ENCODE measurements around the gene ARSG. TPM values are rescaled to one million over a fixed set of nuclear protein-coding genes. Genes with fewer than 3 reads are reported as not detected.

ARSG gene
- total RNA-seq, 2 donors from 2014 or later = 4.4 to 14.1 TPM

DNA sequence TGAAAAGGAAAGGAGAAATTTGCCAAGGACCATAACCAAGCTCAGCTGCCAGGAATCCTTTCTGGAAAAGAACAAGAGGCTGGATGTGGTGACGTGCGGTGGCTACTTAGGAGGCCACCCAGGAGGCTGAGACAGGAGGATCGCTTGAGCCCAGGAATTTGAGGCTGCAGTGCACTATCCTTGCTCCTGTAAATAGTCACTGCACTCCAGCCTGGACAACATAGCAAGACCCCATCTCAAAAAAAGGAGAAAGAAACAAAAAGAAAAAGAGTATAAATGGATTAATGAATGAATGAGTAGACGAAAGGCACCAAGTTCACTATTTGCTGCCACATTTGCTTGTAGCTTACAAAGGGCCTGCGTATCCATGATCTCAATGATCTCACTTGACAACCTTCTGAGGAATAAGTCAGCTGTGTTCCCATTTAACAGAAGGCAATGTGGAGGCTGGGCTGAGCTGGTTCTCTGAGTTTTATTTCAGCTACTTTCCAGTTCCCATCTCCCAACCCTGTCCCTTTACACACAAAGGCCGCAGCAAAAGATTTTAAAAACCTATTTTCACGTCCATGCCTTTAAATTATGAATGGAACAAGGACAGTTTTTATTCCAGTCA is 29.8 kb downstream of the ARSG start:
- H3K27ac ChIP-seq (ENCODE audit: low read depth, low read length) = no peak overlapping the region
- WGBS, 2 experiments (ENCODE audit: insufficient coverage in 1 of 2, insufficient read length in 1 of 2) = 95 to 96% methylated on average over 6 to 7 of the region's 7 CpGs

DNA sequence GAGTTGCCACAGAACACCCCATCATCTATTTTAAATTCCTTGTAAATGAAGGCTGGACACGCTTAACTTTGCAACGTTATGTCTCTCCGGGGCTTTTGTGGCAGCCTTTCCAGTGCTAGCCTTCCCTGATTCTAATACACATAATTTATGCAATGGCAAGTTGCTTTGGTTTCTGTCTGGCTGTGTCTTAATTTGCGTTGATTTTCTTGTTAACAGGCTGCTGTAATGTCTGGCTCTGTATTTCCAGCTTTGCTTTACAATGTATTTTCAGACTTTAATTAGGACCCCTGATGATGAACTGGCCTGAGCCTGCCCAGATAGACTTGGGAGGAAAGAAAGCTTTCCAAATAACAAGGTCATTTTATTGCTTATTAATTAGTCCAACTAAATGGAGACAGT is 30.3 kb downstream of the ARSG start:
- H3K36me3 ChIP-seq (ENCODE audit: control insufficient read depth, insufficient read depth, low read length) = no peaks in the 10 kb centered on the region
- peaks cover 12% of the 10 kb centered on the region for H3K4me1 ChIP-seq (ENCODE audit: control insufficient read depth, insufficient read depth, low read length)
- peaks cover 24% of the 10 kb centered on the region for H3K27me3 Mint-ChIP-seq (ENCODE audit: insufficient read depth)
- H3K9ac ChIP-seq (ENCODE audit: extremely low read depth, low read length, poor library complexity, severe bottlenecking) = no peak overlapping the region
- no peak overlapping the region for H3K27ac ChIP-seq (ENCODE audit: low read depth, low read length)
- peaks cover 31% of the 10 kb centered on the region for H3K9me3 Mint-ChIP-seq
- TF ChIP-seq, protein P1, sequence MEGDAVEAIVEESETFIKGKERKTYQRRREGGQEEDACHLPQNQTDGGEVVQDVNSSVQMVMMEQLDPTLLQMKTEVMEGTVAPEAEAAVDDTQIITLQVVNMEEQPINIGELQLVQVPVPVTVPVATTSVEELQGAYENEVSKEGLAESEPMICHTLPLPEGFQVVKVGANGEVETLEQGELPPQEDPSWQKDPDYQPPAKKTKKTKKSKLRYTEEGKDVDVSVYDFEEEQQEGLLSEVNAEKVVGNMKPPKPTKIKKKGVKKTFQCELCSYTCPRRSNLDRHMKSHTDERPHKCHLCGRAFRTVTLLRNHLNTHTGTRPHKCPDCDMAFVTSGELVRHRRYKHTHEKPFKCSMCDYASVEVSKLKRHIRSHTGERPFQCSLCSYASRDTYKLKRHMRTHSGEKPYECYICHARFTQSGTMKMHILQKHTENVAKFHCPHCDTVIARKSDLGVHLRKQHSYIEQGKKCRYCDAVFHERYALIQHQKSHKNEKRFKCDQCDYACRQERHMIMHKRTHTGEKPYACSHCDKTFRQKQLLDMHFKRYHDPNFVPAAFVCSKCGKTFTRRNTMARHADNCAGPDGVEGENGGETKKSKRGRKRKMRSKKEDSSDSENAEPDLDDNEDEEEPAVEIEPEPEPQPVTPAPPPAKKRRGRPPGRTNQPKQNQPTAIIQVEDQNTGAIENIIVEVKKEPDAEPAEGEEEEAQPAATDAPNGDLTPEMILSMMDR (conservative IDR thresholded peaks at IDR 0.05) = no peak
- no peaks in the 10 kb centered on the region for H3K36me3 Mint-ChIP-seq (ENCODE audit: low read depth)
- peaks cover 35% of the 10 kb centered on the region for H3K4me1 Mint-ChIP-seq
- DNase-seq = no peak
- no peak overlapping the region for H3K4me3 ChIP-seq (ENCODE audit: low read length)
- H3K27me3 ChIP-seq (ENCODE audit: control insufficient read depth, insufficient read depth, low read length, poor library complexity, severe bottlenecking) = peaks cover 4% of the 10 kb centered on the region
- 86% methylated on average over 4 of the region's 4 CpGs; no CpG with 5 or more reads in 1 of the 2 experiments for WGBS, 2 experiments (ENCODE audit: insufficient coverage in 1 of 2, insufficient read length in 1 of 2)
- no peak overlapping the region for H3K27ac Mint-ChIP-seq
- H3K9me3 ChIP-seq (ENCODE audit: control insufficient read depth, low read length) = peaks cover 23% of the 10 kb centered on the region
- H3K4me3 Mint-ChIP-seq = no peak overlapping the region

More for the DNA sequence above, 29.8 kb downstream of the ARSG start:
- Histone ChIP-seq H3K4me1 (ENCODE audit: control insufficient read depth, insufficient read depth, low read length) (peaks cover 12% of the 10 kb centered on the region), H3K9ac (ENCODE audit: extremely low read depth, low read length, poor library complexity, severe bottlenecking) (no peak overlapping the region), H3K27me3 (ENCODE audit: control insufficient read depth, insufficient read depth, low read length, poor library complexity, severe bottlenecking) (peaks cover 4% of the 10 kb centered on the region), H3K4me3 (ENCODE audit: low read length) (no peak overlapping the region), H3K36me3 (ENCODE audit: control insufficient read depth, insufficient read depth, low read length) (no peaks in the 10 kb centered on the region), H3K9me3 (ENCODE audit: control insufficient read depth, low read length) (peaks cover 23% of the 10 kb centered on the region)
- H3K27me3 Mint-ChIP-seq (ENCODE audit: insufficient read depth) = peaks cover 26% of the 10 kb centered on the region
- no peak for DNase-seq
- no peak overlapping the region for H3K27ac Mint-ChIP-seq
- H3K4me3 Mint-ChIP-seq = no peak overlapping the region
- H3K9me3 Mint-ChIP-seq = peaks cover 31% of the 10 kb centered on the region
- no peaks in the 10 kb centered on the region for H3K36me3 Mint-ChIP-seq (ENCODE audit: low read depth)
- H3K4me1 Mint-ChIP-seq = peaks cover 35% of the 10 kb centered on the region
- TF ChIP-seq, protein P1 (conservative IDR thresholded peaks at IDR 0.05) = no peak

DNA sequence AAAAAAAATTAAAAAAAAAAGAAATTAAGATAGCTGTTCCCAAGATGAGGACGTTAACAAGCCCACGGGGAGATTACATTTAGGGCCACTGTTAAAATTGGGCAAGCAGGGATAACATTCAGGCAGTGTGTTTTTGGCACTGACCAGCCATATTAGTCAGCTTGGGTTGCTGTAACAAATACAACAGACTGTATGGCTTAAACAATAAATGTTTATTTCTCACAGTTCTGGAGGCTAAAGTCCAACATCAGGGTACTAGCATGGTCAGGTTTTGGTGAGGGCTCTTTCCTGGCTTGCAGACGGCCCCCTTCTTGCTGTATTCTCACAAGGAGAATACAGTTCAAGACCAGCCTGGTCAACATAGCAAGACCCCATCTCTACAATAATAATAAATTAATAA is 31.3 kb downstream of the ARSG start:
- Histone ChIP-seq H3K9me3 (ENCODE audit: control insufficient read depth, low read length) (peaks cover 31% of the 10 kb centered on the region), H3K36me3 (ENCODE audit: control insufficient read depth, insufficient read depth, low read length) (no peaks in the 10 kb centered on the region), H3K4me1 (ENCODE audit: control insufficient read depth, insufficient read depth, low read length) (peaks cover 12% of the 10 kb centered on the region), H3K4me3 (ENCODE audit: low read length) (no peak overlapping the region), H3K27me3 (ENCODE audit: control insufficient read depth, insufficient read depth, low read length, poor library complexity, severe bottlenecking) (peaks cover 12% of the 10 kb centered on the region), H3K9ac (ENCODE audit: extremely low read depth, low read length, poor library complexity, severe bottlenecking) (no peak overlapping the region), H3K27ac (ENCODE audit: low read depth, low read length) (no peak overlapping the region)
- Mint-ChIP-seq H3K4me1 (peaks cover 24% of the 10 kb centered on the region), H3K27ac (no peak overlapping the region), H3K4me3 (no peak overlapping the region), H3K36me3 (ENCODE audit: low read depth) (no peaks in the 10 kb centered on the region), H3K27me3 (ENCODE audit: insufficient read depth) (peaks cover 34% of the 10 kb centered on the region), H3K9me3 (peaks cover 31% of the 10 kb centered on the region)
- TF ChIP-seq, protein P1 (conservative IDR thresholded peaks at IDR 0.05) = no peak
- 70 to 92% methylated on average over 2 to 3 of the region's 3 CpGs for WGBS, 2 experiments (ENCODE audit: insufficient coverage in 1 of 2, insufficient read length in 1 of 2)
- DNase-seq = no peak

Measured in endodermal cell (in vitro differentiated cells).